ENCODE results near the gene BACH2. TPM values are rescaled to one million over a fixed set of nuclear protein-coding genes. Genes with fewer than 3 reads are reported as not detected.

The BACH2 gene
- polyA plus RNA-seq, 1 experiment, result 0.10 TPM

GRCh38 chr6:90003069-90003795, 293.4 kb downstream of the BACH2 start:
- no peak for TF ChIP-seq CTCF (IDR thresholded peaks at IDR 0.05; ENCODE audit: insufficient read depth, low read depth, low read length)

GRCh38 chr6:90000864-90001731, 295.5 kb downstream of the BACH2 start:
- no peak overlapping the region for H3K4me3 ChIP-seq (ENCODE audit: low read depth, low read length)
- ChIA-PET POLR2A (no interaction called here), CTCF (interaction anchor here (1.4 to 1.6 kb wide), 2 partner anchors 8 to 392 kb away, joined by 3 read pairs; no protein-coding TSS in a partner anchor)
- no peaks in the 10 kb centered on the region for H3K27me3 ChIP-seq (ENCODE audit: control insufficient read depth, insufficient read depth, low read length)
- H3K36me3 ChIP-seq (ENCODE audit: control insufficient read depth, insufficient read depth, low read length), result no peaks in the 10 kb centered on the region
- DNase-seq (ENCODE audit: low read depth), result no peak
- TF ChIP-seq CTCF (IDR thresholded peaks at IDR 0.05; ENCODE audit: insufficient read depth, low read depth, low read length), result no peak

More at GRCh38 chr6:90003069-90003795, 293.4 kb downstream of the BACH2 start:
- no peak overlapping the region for H3K4me3 ChIP-seq (ENCODE audit: low read depth, low read length)
- no peaks in the 10 kb centered on the region for H3K27me3 ChIP-seq (ENCODE audit: control insufficient read depth, insufficient read depth, low read length)
- ChIA-PET POLR2A (no interaction called here), CTCF (no interaction called here)
- no peaks in the 10 kb centered on the region for H3K36me3 ChIP-seq (ENCODE audit: control insufficient read depth, insufficient read depth, low read length)
- no peak for DNase-seq (ENCODE audit: low read depth)

- CTCF ChIA-PET, result interaction anchor here (1.4 to 1.6 kb wide), 2 partner anchors 9 to 393 kb away, joined by 3 read pairs; no protein-coding TSS in a partner anchor
- H3K36me3 ChIP-seq (ENCODE audit: control insufficient read depth, insufficient read depth, low read length), result no peaks in the 10 kb centered on the region
- H3K4me3 ChIP-seq (ENCODE audit: low read depth, low read length), result no peak overlapping the region
- no peaks in the 10 kb centered on the region for H3K27me3 ChIP-seq (ENCODE audit: control insufficient read depth, insufficient read depth, low read length)
- POLR2A ChIA-PET, result no interaction called here
- no peak for TF ChIP-seq CTCF (IDR thresholded peaks at IDR 0.05; ENCODE audit: insufficient read depth, low read depth, low read length)
- DNase-seq (ENCODE audit: low read depth), result no peak
These were observed 296.5 kb downstream of the BACH2 start for GRCh38 chr6:89999945-90000825.

- TF ChIP-seq CTCF (IDR thresholded peaks at IDR 0.05; ENCODE audit: insufficient read depth, low read depth, low read length), result no peak
- ChIA-PET CTCF (interaction anchor here (1.0 kb wide), 1 partner anchor 13 kb away, joined by 4 read pairs; no protein-coding TSS in a partner anchor), POLR2A (no interaction called here)
- Histone ChIP-seq H3K4me3 (ENCODE audit: low read depth, low read length) (no peak overlapping the region), H3K36me3 (ENCODE audit: control insufficient read depth, insufficient read depth, low read length) (no peaks in the 10 kb centered on the region), H3K27me3 (ENCODE audit: control insufficient read depth, insufficient read depth, low read length) (no peaks in the 10 kb centered on the region)
- DNase-seq (ENCODE audit: low read depth), result no peak
These were observed 297.5 kb downstream of the BACH2 start for GRCh38 chr6:89999154-89999553.

Data from BJ (cell line).